GM23338 (cell line): ENCODE measurements around the gene RAB7B. TPM values are rescaled to one million over a fixed set of nuclear protein-coding genes. Genes with fewer than 3 reads are reported as not detected.

Experiments used
- ATAC-seq: fragments of 200-7000 bp; cut with Tn5 transposase; 3 replicates; pipeline ENCODE4 v1.9.1; 2020
- DNase-seq: peaks from one replicate; pipeline ENCODE4 v3.0.0-alpha.2; 2015; ENCODE audit warnings: low spot score
- H2AFZ ChIP-seq: fragments of 200-600 bp; sonication (generic); 2 replicates; pipeline ENCODE4 v1.8.0; 2016; ENCODE audit warnings: antibody characterized with exemption, mild to moderate bottlenecking, moderate library complexity
- H3F3A ChIP-seq: fragments of 200-600 bp; sonication (generic); replicated peaks from 2 replicates; pipeline ENCODE4 v1.8.0; 2017; ENCODE audit warnings: antibody characterized with exemption, mixed run types, low read depth
- H3K27ac ChIP-seq: fragments of 200-600 bp; sonication (generic); 2 replicates; pipeline ENCODE4 v1.6.1; 2016; ENCODE audit warnings: low read depth
- H3K27me3 ChIP-seq: fragments of 200-600 bp; sonication (generic); 2 replicates; pipeline ENCODE4 v1.8.0; 2016; ENCODE audit warnings: mild to moderate bottlenecking, mixed run types, moderate library complexity; ENCODE audit not compliant: insufficient read depth
- H3K36me3 ChIP-seq: fragments of 200-600 bp; sonication (generic); 2 replicates; pipeline ENCODE4 v1.8.0; 2016; ENCODE audit warnings: mild to moderate bottlenecking; ENCODE audit not compliant: insufficient read depth
- H3K4me1 ChIP-seq: fragments of 200-600 bp; sonication (generic); 2 replicates; pipeline ENCODE4 v1.8.0; 2016; ENCODE audit warnings: mild to moderate bottlenecking, moderate library complexity; ENCODE audit not compliant: insufficient read depth
- H3K4me2 ChIP-seq: fragments of 200-600 bp; sonication (generic); 2 replicates; pipeline ENCODE4 v1.7.1; 2017; ENCODE audit warnings: mixed run types
- H3K4me3 ChIP-seq: fragments of 200-600 bp; sonication (generic); 2 replicates; pipeline ENCODE4 v1.6.1; 2016; ENCODE audit warnings: mixed run types
- H3K79me2 ChIP-seq: fragments of 200-600 bp; sonication (generic); replicated peaks from 2 replicates; pipeline ENCODE4 v1.8.0; 2017; ENCODE audit warnings: mild to moderate bottlenecking; ENCODE audit not compliant: insufficient read depth
- H3K9me2 ChIP-seq: fragments of 200-600 bp; sonication (generic); 2 replicates; pipeline ENCODE4 v1.8.0; 2017; ENCODE audit not compliant: insufficient read depth
- H4K20me1 ChIP-seq: fragments of 200-600 bp; sonication (generic); replicated peaks from 2 replicates; pipeline ENCODE4 v1.8.0; 2017; ENCODE audit warnings: mild to moderate bottlenecking; ENCODE audit not compliant: insufficient read depth
- H3K27ac Mint-ChIP-seq: 2 replicates; pipeline ENCODE4 v1.8.0; 2020; ENCODE audit warnings: inconsistent platforms, mild to moderate bottlenecking, moderate library complexity, mixed read lengths
- H3K27me3 Mint-ChIP-seq: 3 replicates; pipeline ENCODE4 v1.8.0; 2022; ENCODE audit warnings: low read depth, mild to moderate bottlenecking, moderate library complexity, mixed read lengths, inconsistent platforms; ENCODE audit not compliant: insufficient read depth, poor library complexity
- H3K36me3 Mint-ChIP-seq: 3 replicates; pipeline ENCODE4 v1.8.0; 2021; ENCODE audit warnings: low read depth, mild to moderate bottlenecking, inconsistent platforms, moderate library complexity, mixed read lengths
- H3K4me1 Mint-ChIP-seq: 3 replicates; pipeline ENCODE4 v1.8.0; 2020; ENCODE audit warnings: mild to moderate bottlenecking, inconsistent platforms, mixed read lengths
- H3K4me3 Mint-ChIP-seq: 3 replicates; pipeline ENCODE4 v1.8.0; 2021; ENCODE audit warnings: moderate library complexity, mild to moderate bottlenecking, inconsistent platforms, mixed read lengths
- H3K9me3 Mint-ChIP-seq: 3 replicates; pipeline ENCODE4 v1.8.0; 2020; ENCODE audit warnings: moderate library complexity, mild to moderate bottlenecking, inconsistent platforms, mixed read lengths
- EZH2 ChIP-seq: fragments of 200-600 bp; sonication (generic); IDR thresholded peaks from one replicate; pipeline ENCODE4 v1.8.0; 2017; ENCODE audit warnings: antibody characterized with exemption, mild to moderate bottlenecking, low read depth; ENCODE audit not compliant: unreplicated experiment
- EZH2phosphoT487 ChIP-seq: fragments of 200-600 bp; sonication (generic); IDR thresholded peaks from one replicate; pipeline ENCODE4 v1.8.1; 2018; ENCODE audit warnings: antibody characterized with exemption; ENCODE audit not compliant: unreplicated experiment
- JUNB ChIP-seq: IDR thresholded peaks from one replicate; pipeline ENCODE4 v1.6.1; 2016; ENCODE audit warnings: antibody characterized with exemption; ENCODE audit not compliant: unreplicated experiment
- NANOG ChIP-seq: IDR thresholded peaks from 2 replicates; pipeline ENCODE4 v1.6.1; 2016; ENCODE audit warnings: antibody characterized with exemption, borderline replicate concordance
- POLR2AphosphoS5 ChIP-seq: IDR thresholded peaks from 2 replicates; pipeline ENCODE4 v1.6.1; 2016; ENCODE audit warnings: antibody characterized with exemption, low read depth
- STAT1 ChIP-seq: IDR thresholded peaks from one replicate; pipeline ENCODE4 v1.6.1; 2016; ENCODE audit warnings: antibody characterized with exemption; ENCODE audit not compliant: unreplicated experiment
- ZNF331 ChIP-seq: fragments of 250-450 bp; sonication (Bioruptor Pico); IDR thresholded peaks from 2 replicates; pipeline ENCODE4 v1.5.0; 2020; ENCODE audit warnings: low read depth, mild to moderate bottlenecking, moderate library complexity
- polyA plus RNA-seq: library from polyadenylated mRNA; unstranded; fragments of >200 nt; fragmentation: Nextera tagmentation; extraction: Ambion mirVana; gene quantifications from 2 replicates; pipeline ENCODE4 v1.2.1, GENCODE V29; 2016
- total RNA-seq: library from RNA; depleted of rRNA; stranded (reverse); fragments of >200 nt; shearing (Covaris generic); gene quantifications from 2 replicates; pipeline ENCODE4 v1.2.3, GENCODE V29; 2014
- TF ChIP-seq, protein P1 (sequence below): IDR thresholded peaks from one replicate; pipeline ENCODE4 v1.6.1; 2018; ENCODE audit warnings: antibody characterized with exemption; ENCODE audit not compliant: unreplicated experiment
- TF ChIP-seq, protein P2 (sequence below): IDR thresholded peaks from 2 replicates; pipeline ENCODE4 v1.6.1; 2016; ENCODE audit warnings: antibody characterized with exemption
- TF ChIP-seq, protein P3 (sequence below): fragments of 250-450 bp; sonication (Bioruptor Pico); IDR thresholded peaks from 2 replicates; pipeline ENCODE4 v1.5.0; 2020; ENCODE audit warnings: mild to moderate bottlenecking, moderate library complexity

The RAB7B gene
- total and polyA plus RNA-seq, 2 experiments from 2014 or later: not detected

DNA sequence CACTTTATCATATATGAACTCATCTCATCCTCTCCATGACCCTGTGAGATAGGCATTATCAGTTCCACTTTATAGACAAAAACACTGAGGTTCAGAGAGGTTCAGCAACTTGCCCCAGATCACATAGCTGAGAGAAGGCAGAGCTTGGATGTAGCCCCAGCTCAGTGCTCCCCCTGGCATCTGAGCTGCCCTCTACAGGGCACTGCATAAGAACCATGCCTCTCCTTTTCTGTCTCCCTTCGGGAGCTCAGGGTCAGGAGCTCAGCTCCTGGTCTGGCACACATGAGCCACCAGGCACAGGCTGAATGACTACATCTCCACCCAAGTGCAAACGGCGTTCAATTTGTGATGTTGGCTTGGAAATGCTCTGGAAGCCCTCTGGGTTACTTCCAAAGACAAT is 16.9 kb downstream of the RAB7B start (continued):
- TF ChIP-seq, protein P1, sequence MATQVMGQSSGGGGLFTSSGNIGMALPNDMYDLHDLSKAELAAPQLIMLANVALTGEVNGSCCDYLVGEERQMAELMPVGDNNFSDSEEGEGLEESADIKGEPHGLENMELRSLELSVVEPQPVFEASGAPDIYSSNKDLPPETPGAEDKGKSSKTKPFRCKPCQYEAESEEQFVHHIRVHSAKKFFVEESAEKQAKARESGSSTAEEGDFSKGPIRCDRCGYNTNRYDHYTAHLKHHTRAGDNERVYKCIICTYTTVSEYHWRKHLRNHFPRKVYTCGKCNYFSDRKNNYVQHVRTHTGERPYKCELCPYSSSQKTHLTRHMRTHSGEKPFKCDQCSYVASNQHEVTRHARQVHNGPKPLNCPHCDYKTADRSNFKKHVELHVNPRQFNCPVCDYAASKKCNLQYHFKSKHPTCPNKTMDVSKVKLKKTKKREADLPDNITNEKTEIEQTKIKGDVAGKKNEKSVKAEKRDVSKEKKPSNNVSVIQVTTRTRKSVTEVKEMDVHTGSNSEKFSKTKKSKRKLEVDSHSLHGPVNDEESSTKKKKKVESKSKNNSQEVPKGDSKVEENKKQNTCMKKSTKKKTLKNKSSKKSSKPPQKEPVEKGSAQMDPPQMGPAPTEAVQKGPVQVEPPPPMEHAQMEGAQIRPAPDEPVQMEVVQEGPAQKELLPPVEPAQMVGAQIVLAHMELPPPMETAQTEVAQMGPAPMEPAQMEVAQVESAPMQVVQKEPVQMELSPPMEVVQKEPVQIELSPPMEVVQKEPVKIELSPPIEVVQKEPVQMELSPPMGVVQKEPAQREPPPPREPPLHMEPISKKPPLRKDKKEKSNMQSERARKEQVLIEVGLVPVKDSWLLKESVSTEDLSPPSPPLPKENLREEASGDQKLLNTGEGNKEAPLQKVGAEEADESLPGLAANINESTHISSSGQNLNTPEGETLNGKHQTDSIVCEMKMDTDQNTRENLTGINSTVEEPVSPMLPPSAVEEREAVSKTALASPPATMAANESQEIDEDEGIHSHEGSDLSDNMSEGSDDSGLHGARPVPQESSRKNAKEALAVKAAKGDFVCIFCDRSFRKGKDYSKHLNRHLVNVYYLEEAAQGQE: no peak
- no peak for TF ChIP-seq STAT1
- no peak for TF ChIP-seq ZNF331 (CRISPR knock-in tag)

DNA sequence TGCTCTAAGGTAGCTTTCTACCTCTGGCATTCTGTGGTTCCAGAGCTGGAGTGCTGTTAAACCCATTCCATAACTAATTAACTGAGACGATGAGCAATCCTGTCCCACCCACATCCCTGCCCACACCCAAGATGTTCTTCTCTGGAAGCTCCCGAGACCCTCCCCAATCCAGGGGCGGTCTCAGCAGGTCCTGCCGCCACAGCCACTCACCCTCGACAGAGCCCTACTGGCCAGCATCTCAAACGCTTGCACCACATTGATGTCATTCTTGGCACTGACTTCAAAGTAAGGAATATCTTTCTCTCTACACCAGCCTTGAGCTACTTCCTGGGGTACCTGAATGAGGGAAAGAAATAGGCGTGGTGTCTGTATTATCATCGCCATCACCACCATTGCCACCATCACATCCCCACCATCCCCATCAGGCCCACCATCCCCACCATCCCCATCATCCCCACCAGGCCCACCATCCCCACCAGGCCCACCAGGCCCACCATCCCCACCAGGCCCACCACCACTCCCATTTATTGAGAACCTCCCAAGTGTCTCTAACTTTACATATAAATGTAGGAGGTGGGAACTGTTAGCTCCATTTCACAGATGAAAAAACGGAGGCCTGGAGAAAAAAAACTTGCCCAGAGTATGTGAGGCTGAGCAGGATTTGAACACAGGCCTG is 17.7 kb downstream of the RAB7B start:
- Mint-ChIP-seq H3K27me3 (peaks cover 9% of the 10 kb centered on the region), H3K27ac (no peak overlapping the region), H3K9me3 (peaks cover 5% of the 10 kb centered on the region; the same call in 2 of the 3 replicates), H3K36me3 (no peaks in the 10 kb centered on the region), H3K4me1 (no peaks in the 10 kb centered on the region), H3K4me3 (no peak overlapping the region)
- Histone ChIP-seq H3F3A (no peaks in the 10 kb centered on the region), H3K4me2 (no peak overlapping the region), H3K4me1 (no peaks in the 10 kb centered on the region), H4K20me1 (no peaks in the 10 kb centered on the region; the same call in 1 of the 2 replicates), H2AFZ (no peak overlapping the region), H3K79me2 (no peaks in the 10 kb centered on the region), H3K4me3 (no peak overlapping the region), H3K36me3 (no peaks in the 10 kb centered on the region), H3K27ac (no peak overlapping the region), H3K9me2 (no peaks in the 10 kb centered on the region), H3K27me3 (no peaks in the 10 kb centered on the region)
- no peak for DNase-seq
- no peak for ATAC-seq
- TF ChIP-seq EZH2phosphoT487 (no peak), EZH2 (no peak), POLR2AphosphoS5 (no peak), JUNB (no peak), NANOG (no peak), ZNF331 (CRISPR knock-in tag) (no peak)
- TF ChIP-seq, protein P2, sequence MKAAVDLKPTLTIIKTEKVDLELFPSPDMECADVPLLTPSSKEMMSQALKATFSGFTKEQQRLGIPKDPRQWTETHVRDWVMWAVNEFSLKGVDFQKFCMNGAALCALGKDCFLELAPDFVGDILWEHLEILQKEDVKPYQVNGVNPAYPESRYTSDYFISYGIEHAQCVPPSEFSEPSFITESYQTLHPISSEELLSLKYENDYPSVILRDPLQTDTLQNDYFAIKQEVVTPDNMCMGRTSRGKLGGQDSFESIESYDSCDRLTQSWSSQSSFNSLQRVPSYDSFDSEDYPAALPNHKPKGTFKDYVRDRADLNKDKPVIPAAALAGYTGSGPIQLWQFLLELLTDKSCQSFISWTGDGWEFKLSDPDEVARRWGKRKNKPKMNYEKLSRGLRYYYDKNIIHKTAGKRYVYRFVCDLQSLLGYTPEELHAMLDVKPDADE: no peak
- TF ChIP-seq, protein P1: no peak
- TF ChIP-seq, protein P3, sequence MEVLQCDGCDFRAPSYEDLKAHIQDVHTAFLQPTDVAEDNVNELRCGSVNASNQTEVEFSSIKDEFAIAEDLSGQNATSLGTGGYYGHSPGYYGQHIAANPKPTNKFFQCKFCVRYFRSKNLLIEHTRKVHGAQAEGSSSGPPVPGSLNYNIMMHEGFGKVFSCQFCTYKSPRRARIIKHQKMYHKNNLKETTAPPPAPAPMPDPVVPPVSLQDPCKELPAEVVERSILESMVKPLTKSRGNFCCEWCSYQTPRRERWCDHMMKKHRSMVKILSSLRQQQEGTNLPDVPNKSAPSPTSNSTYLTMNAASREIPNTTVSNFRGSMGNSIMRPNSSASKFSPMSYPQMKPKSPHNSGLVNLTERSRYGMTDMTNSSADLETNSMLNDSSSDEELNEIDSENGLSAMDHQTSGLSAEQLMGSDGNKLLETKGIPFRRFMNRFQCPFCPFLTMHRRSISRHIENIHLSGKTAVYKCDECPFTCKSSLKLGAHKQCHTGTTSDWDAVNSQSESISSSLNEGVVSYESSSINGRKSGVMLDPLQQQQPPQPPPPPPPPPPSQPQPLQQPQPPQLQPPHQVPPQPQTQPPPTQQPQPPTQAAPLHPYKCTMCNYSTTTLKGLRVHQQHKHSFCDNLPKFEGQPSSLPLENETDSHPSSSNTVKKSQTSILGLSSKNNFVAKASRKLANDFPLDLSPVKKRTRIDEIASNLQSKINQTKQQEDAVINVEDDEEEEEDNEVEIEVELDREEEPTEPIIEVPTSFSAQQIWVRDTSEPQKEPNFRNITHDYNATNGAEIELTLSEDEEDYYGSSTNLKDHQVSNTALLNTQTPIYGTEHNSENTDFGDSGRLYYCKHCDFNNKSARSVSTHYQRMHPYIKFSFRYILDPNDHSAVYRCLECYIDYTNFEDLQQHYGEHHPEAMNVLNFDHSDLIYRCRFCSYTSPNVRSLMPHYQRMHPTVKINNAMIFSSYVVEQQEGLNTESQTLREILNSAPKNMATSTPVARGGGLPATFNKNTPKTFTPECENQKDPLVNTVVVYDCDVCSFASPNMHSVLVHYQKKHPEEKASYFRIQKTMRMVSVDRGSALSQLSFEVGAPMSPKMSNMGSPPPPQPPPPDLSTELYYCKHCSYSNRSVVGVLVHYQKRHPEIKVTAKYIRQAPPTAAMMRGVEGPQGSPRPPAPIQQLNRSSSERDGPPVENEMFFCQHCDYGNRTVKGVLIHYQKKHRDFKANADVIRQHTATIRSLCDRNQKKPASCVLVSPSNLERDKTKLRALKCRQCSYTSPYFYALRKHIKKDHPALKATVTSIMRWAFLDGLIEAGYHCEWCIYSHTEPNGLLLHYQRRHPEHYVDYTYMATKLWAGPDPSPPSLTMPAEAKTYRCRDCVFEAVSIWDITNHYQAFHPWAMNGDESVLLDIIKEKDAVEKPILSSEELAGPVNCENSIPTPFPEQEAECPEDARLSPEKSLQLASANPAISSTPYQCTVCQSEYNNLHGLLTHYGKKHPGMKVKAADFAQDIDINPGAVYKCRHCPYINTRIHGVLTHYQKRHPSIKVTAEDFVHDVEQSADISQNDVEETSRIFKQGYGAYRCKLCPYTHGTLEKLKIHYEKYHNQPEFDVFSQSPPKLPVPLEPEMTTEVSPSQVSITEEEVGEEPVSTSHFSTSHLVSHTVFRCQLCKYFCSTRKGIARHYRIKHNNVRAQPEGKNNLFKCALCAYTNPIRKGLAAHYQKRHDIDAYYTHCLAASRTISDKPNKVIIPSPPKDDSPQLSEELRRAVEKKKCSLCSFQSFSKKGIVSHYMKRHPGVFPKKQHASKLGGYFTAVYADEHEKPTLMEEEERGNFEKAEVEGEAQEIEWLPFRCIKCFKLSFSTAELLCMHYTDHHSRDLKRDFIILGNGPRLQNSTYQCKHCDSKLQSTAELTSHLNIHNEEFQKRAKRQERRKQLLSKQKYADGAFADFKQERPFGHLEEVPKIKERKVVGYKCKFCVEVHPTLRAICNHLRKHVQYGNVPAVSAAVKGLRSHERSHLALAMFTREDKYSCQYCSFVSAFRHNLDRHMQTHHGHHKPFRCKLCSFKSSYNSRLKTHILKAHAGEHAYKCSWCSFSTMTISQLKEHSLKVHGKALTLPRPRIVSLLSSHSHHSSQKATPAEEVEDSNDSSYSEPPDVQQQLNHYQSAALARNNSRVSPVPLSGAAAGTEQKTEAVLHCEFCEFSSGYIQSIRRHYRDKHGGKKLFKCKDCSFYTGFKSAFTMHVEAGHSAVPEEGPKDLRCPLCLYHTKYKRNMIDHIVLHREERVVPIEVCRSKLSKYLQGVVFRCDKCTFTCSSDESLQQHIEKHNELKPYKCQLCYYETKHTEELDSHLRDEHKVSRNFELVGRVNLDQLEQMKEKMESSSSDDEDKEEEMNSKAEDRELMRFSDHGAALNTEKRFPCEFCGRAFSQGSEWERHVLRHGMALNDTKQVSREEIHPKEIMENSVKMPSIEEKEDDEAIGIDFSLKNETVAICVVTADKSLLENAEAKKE (CRISPR knock-in tag): no peak
